Gastrocnemius medialis (tissue), 4 donors: ENCODE results near the gene ZNF384.

ENCODE experiments used
- POLR2A ChIP-seq, 2 donors: fragments of 450-650 bp; IDR thresholded peaks; one replicate each; pipeline ENCODE4 v1.6.1; 2017; ENCODE audit warnings: antibody characterized with exemption in 2 of 2, mild to moderate bottlenecking in 2 of 2, moderate library complexity in 2 of 2
- TF ChIP-seq, protein P1 (sequence below), 5 experiments: fragments of 450-650 bp in 3 of 5; fragments of 200-600 bp in 2 of 5; sonication (generic) in 2 of 5; IDR thresholded peaks in 4 of 5; conservative IDR thresholded peaks in 1 of 5; 1 replicate in 4 of 5; 2 replicates in 1 of 5; pipeline ENCODE4 v1.5.1; 2016 to 2019; ENCODE audit warnings: antibody characterized with exemption in 5 of 5, mild to moderate bottlenecking in 3 of 5, moderate library complexity in 3 of 5

DNA sequence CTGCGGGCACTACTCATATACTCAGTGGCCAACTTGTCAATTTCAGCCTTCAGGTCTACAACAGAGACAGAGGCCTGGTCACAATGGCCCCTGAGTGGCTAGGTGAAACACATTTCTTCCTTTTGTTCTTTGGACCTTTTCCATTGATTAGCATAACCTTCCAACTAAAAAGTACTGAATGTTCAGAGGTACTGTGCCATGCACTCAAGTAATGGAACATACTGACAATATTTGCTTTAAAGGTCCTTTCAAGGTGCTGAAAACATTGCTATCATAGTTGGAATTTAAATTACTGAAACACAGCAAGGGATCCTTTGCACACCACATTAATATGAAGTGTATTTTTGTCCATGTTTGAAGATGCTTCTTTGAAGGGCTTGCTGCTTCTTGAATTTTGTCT is 35.8 kb downstream of the ZNF384 start:
- no peak for TF ChIP-seq POLR2A (IDR thresholded peaks at IDR 0.05)
- TF ChIP-seq, protein P1, sequence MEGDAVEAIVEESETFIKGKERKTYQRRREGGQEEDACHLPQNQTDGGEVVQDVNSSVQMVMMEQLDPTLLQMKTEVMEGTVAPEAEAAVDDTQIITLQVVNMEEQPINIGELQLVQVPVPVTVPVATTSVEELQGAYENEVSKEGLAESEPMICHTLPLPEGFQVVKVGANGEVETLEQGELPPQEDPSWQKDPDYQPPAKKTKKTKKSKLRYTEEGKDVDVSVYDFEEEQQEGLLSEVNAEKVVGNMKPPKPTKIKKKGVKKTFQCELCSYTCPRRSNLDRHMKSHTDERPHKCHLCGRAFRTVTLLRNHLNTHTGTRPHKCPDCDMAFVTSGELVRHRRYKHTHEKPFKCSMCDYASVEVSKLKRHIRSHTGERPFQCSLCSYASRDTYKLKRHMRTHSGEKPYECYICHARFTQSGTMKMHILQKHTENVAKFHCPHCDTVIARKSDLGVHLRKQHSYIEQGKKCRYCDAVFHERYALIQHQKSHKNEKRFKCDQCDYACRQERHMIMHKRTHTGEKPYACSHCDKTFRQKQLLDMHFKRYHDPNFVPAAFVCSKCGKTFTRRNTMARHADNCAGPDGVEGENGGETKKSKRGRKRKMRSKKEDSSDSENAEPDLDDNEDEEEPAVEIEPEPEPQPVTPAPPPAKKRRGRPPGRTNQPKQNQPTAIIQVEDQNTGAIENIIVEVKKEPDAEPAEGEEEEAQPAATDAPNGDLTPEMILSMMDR (IDR thresholded peaks at IDR 0.05 in 4 of 5, conservative IDR thresholded peaks at IDR 0.05 in 1 of 5): no peak
